HepG2 (cell line): ENCODE data around the gene BCL6B. TPM values are rescaled to one million over a fixed set of nuclear protein-coding genes. Genes with fewer than 3 reads are reported as not detected.

Experiments used
- CSRNP2 ChIP-seq: sonication (generic); formaldehyde crosslinking; conservative IDR thresholded peaks from 2 replicates; pipeline ENCODE4 v1.8.0; 2022; ENCODE audit warnings: low read depth, missing genetic modification reagents
- E2F5 ChIP-seq: sonication (generic); formaldehyde crosslinking; conservative IDR thresholded peaks from 2 replicates; pipeline ENCODE4 v1.4.0; 2020; ENCODE audit warnings: missing genetic modification reagents
- GPN1 ChIP-seq: sonication (generic); formaldehyde crosslinking; IDR thresholded peaks from 2 replicates; pipeline ENCODE4 v1.5.1; 2020; ENCODE audit warnings: missing genetic modification reagents, borderline replicate concordance
- HIVEP1 ChIP-seq: sonication (generic); formaldehyde crosslinking; IDR thresholded peaks from 2 replicates; pipeline ENCODE4 v1.4.0; 2020; ENCODE audit warnings: mild to moderate bottlenecking, missing genetic modification reagents
- HOXA3 ChIP-seq: sonication (generic); formaldehyde crosslinking; IDR thresholded peaks from 2 replicates; pipeline ENCODE4 v1.5.0; 2020; ENCODE audit warnings: missing genetic modification reagents
- KDM5A ChIP-seq: fragments of 200-600 bp; sonication (generic); IDR thresholded peaks from 2 replicates; pipeline ENCODE4 v1.7.0; 2018; ENCODE audit warnings: antibody characterized with exemption, mild to moderate bottlenecking, low read length, borderline replicate concordance
- LCORL ChIP-seq, 2 experiments: fragments of 450-650 bp in 1 of 2; sonication (generic) in 1 of 2; formaldehyde crosslinking in 1 of 2; IDR thresholded peaks; 2 replicates each; pipeline versions ENCODE4 v1.5.0 to v1.6.1; 2017 to 2020; ENCODE audit warnings: antibody characterized with exemption in 1 of 2, missing genetic modification reagents in 1 of 2
- MAFF ChIP-seq: IDR thresholded peaks from 2 replicates; pipeline ENCODE4 v1.6.1; 2011; ENCODE audit warnings: low read depth, low read length, improper control_type of control experiment
- MTA1 ChIP-seq: sonication (generic); formaldehyde crosslinking; IDR thresholded peaks from 2 replicates; pipeline ENCODE4 v1.4.0; 2020; ENCODE audit warnings: missing genetic modification reagents, mild to moderate bottlenecking, borderline replicate concordance
- MZF1 ChIP-seq: sonication (generic); formaldehyde crosslinking; IDR thresholded peaks from 2 replicates; pipeline ENCODE4 v1.8.1; 2023; ENCODE audit warnings: mild to moderate bottlenecking, missing genetic modification reagents, borderline replicate concordance
- NFIC ChIP-seq: IDR thresholded peaks from 2 replicates; pipeline ENCODE4 v1.6.1; 2012; ENCODE audit warnings: mild to moderate bottlenecking, low read length, inconsistent platforms
- NONO ChIP-seq, 2 experiments: fragments of 450-650 bp in 1 of 2; sonication (generic) in 1 of 2; formaldehyde crosslinking in 1 of 2; IDR thresholded peaks in 1 of 2; conservative IDR thresholded peaks in 1 of 2; 2 replicates each; pipeline versions ENCODE4 v1.6.1 to v1.8.0; 2017 to 2022; ENCODE audit warnings: mild to moderate bottlenecking in 1 of 2, missing genetic modification reagents in 1 of 2, moderate library complexity in 1 of 2
- SAP130 ChIP-seq: IDR thresholded peaks from 2 replicates; pipeline ENCODE4 v1.6.1; 2016; ENCODE audit warnings: low read depth
- SMC3 ChIP-seq: IDR thresholded peaks from 2 replicates; pipeline ENCODE4 v1.6.1; 2011; ENCODE audit warnings: low read length, improper control_type of control experiment
- SP1 ChIP-seq, 2 experiments: fragments of 450-650 bp in 1 of 2; sonication (generic) in 1 of 2; formaldehyde crosslinking in 1 of 2; IDR thresholded peaks; 2 replicates each; pipeline versions ENCODE4 v1.4.0 to v1.6.1; 2016 to 2020; ENCODE audit warnings: missing genetic modification reagents in 1 of 2
- YEATS4 ChIP-seq: sonication (generic); formaldehyde crosslinking; IDR thresholded peaks from 2 replicates; pipeline ENCODE4 v1.4.0; 2020; ENCODE audit warnings: missing genetic modification reagents, borderline replicate concordance
- ZBTB3 ChIP-seq: sonication (generic); formaldehyde crosslinking; IDR thresholded peaks from 2 replicates; pipeline ENCODE4 v1.4.0; 2020; ENCODE audit warnings: low read depth, mild to moderate bottlenecking, moderate library complexity, missing genetic modification reagents, borderline replicate concordance
- ZBTB7A ChIP-seq: sonication (generic); formaldehyde crosslinking; IDR thresholded peaks from 2 replicates; pipeline ENCODE4 v1.8.0; 2022; ENCODE audit warnings: mild to moderate bottlenecking, missing genetic modification reagents
- ZFAT ChIP-seq: sonication (generic); formaldehyde crosslinking; conservative IDR thresholded peaks from 2 replicates; pipeline ENCODE4 v1.8.1; 2023; ENCODE audit warnings: missing genetic modification reagents, inconsistent platforms
- ZNF230 ChIP-seq: sonication (generic); formaldehyde crosslinking; IDR thresholded peaks from 2 replicates; pipeline ENCODE4 v1.4.0; 2020; ENCODE audit warnings: mild to moderate bottlenecking, missing genetic modification reagents
- ZNF251 ChIP-seq: sonication (generic); formaldehyde crosslinking; IDR thresholded peaks from 2 replicates; pipeline ENCODE4 v1.9.0; 2021; ENCODE audit warnings: mild to moderate bottlenecking, missing genetic modification reagents
- ZNF326 ChIP-seq: sonication (generic); formaldehyde crosslinking; IDR thresholded peaks from 2 replicates; pipeline ENCODE4 v1.4.0; 2020; ENCODE audit warnings: missing genetic modification reagents, borderline replicate concordance
- ZNF362 ChIP-seq: sonication (generic); formaldehyde crosslinking; IDR thresholded peaks from 2 replicates; pipeline ENCODE4 v1.4.0; 2020; ENCODE audit warnings: missing genetic modification reagents, mild to moderate bottlenecking, borderline replicate concordance
- ZNF740 ChIP-seq: sonication (generic); formaldehyde crosslinking; IDR thresholded peaks from 2 replicates; pipeline ENCODE4 v1.4.0; 2020; ENCODE audit warnings: missing genetic modification reagents
- polyA plus RNA-seq, 8 experiments: library from polyadenylated mRNA; depleted of rRNA in 3 of 8; stranded (reverse) in 7 of 8; unstranded in 1 of 8; fragments of >200 nt; fragmentation: Illumina TruSeq in 4 of 8; extraction: Trizol in 4 of 8; gene quantifications; 2 replicates each; pipeline versions ENCODE4 v1.2.1 to v1.2.3, GENCODE V29; 2011 to 2016; ENCODE audit warnings: low read depth in 4 of 8, missing spikeins in 1 of 8, mixed read lengths in 1 of 8; ENCODE audit not compliant: insufficient read depth in 1 of 8
- total RNA-seq, 5 experiments: library from RNA; depleted of rRNA; stranded (reverse); fragments of >200 nt; fragmentation: Illumina TruSeq; extraction: Trizol; gene quantifications; 2 replicates each; pipeline ENCODE4 v1.2.3, GENCODE V29; 2016; ENCODE audit warnings: low read depth in 1 of 5

The BCL6B gene
- total and polyA plus RNA-seq, 2 of the 13 experiments (the other 11 are each of a cell fraction or from before 2014, with no cell fraction given): not detected

- no peak for TF ChIP-seq CSRNP2 (CRISPR knock-in tag)
- TF ChIP-seq E2F5 (CRISPR knock-in tag): no peak
- TF ChIP-seq ZNF230 (CRISPR knock-in tag): no peak
- TF ChIP-seq ZBTB7A (CRISPR knock-in tag): 0 out of 2 replicates have a peak, but pooled peaks have one; percentile 45
- TF ChIP-seq GPN1 (CRISPR knock-in tag): no peak
- no peak for TF ChIP-seq MZF1 (CRISPR knock-in tag)
- peak; percentile 99 for TF ChIP-seq ZFAT
- TF ChIP-seq SAP130 (CRISPR knock-in tag): peak; percentile 25; the same call in 1 of the 2 replicates
- TF ChIP-seq SP1 (IDR thresholded peaks at IDR 0.05): no peak
- TF ChIP-seq SP1 (CRISPR knock-in tag; IDR thresholded peaks at IDR 0.05): no peak
- peak; percentile 44; the same call in 1 of the 2 replicates for TF ChIP-seq HIVEP1
- TF ChIP-seq NONO (IDR thresholded peaks at IDR 0.05): no peak
- TF ChIP-seq NONO (CRISPR knock-in tag; conservative IDR thresholded peaks at IDR 0.05): no peak
- TF ChIP-seq MTA1: 0 out of 2 replicates have a peak, but pooled peaks have one; percentile 17
- TF ChIP-seq ZNF362 (CRISPR knock-in tag): peak; percentile 41; the same call in 1 of the 2 replicates
- no peak for TF ChIP-seq ZNF326 (CRISPR knock-in tag)
- peak; percentile 93 for TF ChIP-seq ZNF740
- TF ChIP-seq KDM5A: no peak
- TF ChIP-seq HOXA3 (CRISPR knock-in tag): 0 out of 2 replicates have a peak, but pooled peaks have one; percentile 18
- TF ChIP-seq YEATS4 (CRISPR knock-in tag): no peak
- no peak for TF ChIP-seq ZBTB3 (CRISPR knock-in tag)
- TF ChIP-seq ZNF251 (CRISPR knock-in tag): no peak
- no peak for TF ChIP-seq SMC3
- TF ChIP-seq NFIC: no peak
- no peak for TF ChIP-seq LCORL (IDR thresholded peaks at IDR 0.05)
- 0 out of 2 replicates have a peak, but pooled peaks have one; percentile 11 for TF ChIP-seq LCORL (CRISPR knock-in tag; IDR thresholded peaks at IDR 0.05)
- no peak for TF ChIP-seq MAFF
These were observed 2.9 kb upstream of the BCL6B start (continued) for GRCh38 chr17:7019839-7020519.
